Epithelial cell of esophagus (primary cell): ENCODE results near the gene TMEM108.

Source experiments
- DNase-seq: peaks from one replicate; pipeline ENCODE4 v3.0.0; 2010; ENCODE audit warnings: low read depth
- H3K4me3 ChIP-seq: 2 replicates; pipeline ENCODE4 v1.5.1; 2011; ENCODE audit warnings: mild to moderate bottlenecking, low read length, control low read depth
- CTCF ChIP-seq: IDR thresholded peaks from 2 replicates; pipeline ENCODE4 v1.5.1; 2011; ENCODE audit warnings: low read depth, mild to moderate bottlenecking, low read length, control low read depth, inconsistent platforms; ENCODE audit not compliant: insufficient read depth; ENCODE audit errors: missing control alignments

Gene TMEM108

GRCh38 chr3:133208184-133208583 lies 170.0 kb downstream of the TMEM108 start:
- DNase-seq, result no peak
- no peak for TF ChIP-seq CTCF
- H3K4me3 ChIP-seq, result no peak overlapping the region

GRCh38 chr3:133209871-133210550 lies 171.8 kb downstream of the TMEM108 start:
- no peak for TF ChIP-seq CTCF
- DNase-seq, result no peak
- no peak overlapping the region for H3K4me3 ChIP-seq

- DNase-seq, result no peak
- no peak for TF ChIP-seq CTCF
- H3K4me3 ChIP-seq, result no peak overlapping the region
These were observed 172.5 kb downstream of the TMEM108 start for GRCh38 chr3:133210656-133211055.

- TF ChIP-seq CTCF, result no peak
- DNase-seq, result no peak
- no peak overlapping the region for H3K4me3 ChIP-seq
These were observed 173.3 kb downstream of the TMEM108 start for GRCh38 chr3:133211449-133211848.

- DNase-seq, result no peak
- no peak for TF ChIP-seq CTCF
- no peak overlapping the region for H3K4me3 ChIP-seq
These were observed 173.7 kb downstream of the TMEM108 start for GRCh38 chr3:133211856-133212255.

- no peak overlapping the region for H3K4me3 ChIP-seq
- DNase-seq, result no peak
- TF ChIP-seq CTCF, result no peak
These were observed 175.7 kb downstream of the TMEM108 start for GRCh38 chr3:133213937-133214336.

- DNase-seq, result no peak
- H3K4me3 ChIP-seq, result no peak overlapping the region
- TF ChIP-seq CTCF, result no peak
These were observed 189.6 kb downstream of the TMEM108 start for GRCh38 chr3:133227813-133228212.
